Anterior cingulate cortex (tissue), 58 donors: ENCODE measurements around the gene PHYH.
"Not testable (repeated sequence)": the region's sequence is repeated elsewhere in the genome, so short reads cannot be mapped to it uniquely, and the experiment has no call there.

Experiments used
- DNase-seq, 58 donors: peaks; one replicate each; lab custom pipeline; 2025; lab: John Stamatoyannopoulos, UW

PHYH gene

GRCh38 chr10:13322615-13323148, 22.8 kb upstream of the PHYH start:
- DNase-seq: no peak

DNA sequence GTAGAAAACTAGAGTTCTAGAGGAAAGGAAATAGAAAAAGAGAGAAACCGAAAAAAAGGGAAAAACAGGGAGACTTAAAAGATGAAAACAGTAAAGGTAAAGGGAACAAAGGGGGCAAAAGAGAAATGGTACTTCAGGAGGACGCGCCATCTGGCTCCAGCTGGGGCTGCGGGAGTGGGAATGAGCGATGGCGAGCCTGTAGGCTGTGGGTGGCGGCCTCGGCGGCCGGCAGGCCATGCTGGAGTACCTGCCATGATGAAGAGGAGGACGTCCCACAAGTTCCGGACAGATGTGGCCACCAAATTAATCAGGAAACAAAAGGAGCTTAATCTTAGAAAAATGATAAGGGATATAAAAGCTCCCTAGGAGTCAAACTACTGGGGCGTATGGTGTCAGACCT, 21.7 kb upstream of the PHYH start:
- no peak for DNase-seq

- no peak for DNase-seq
These were observed 19.3 kb upstream of the PHYH start for GRCh38 chr10:13319166-13319565.

DNA sequence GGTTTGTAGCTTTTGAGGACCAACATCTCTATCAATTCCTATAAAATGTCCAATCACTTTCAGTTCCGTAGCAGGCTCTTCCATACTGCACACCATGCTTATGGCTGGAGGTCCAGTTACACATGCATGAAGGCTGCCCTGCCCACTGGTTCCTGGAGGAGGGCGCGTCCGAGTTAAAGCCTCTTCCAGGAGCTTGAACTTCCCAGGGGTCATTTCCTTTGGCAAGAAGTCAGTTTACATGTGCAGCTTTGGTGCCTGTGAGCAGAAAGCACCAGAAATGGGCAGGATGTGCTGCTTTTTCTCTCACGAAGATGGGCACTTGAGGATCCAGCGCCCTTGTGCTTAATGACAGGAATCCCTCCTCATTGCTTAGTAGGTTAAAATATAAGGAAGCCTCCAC, 17.6 kb upstream of the PHYH start:
- DNase-seq: no peak

DNA sequence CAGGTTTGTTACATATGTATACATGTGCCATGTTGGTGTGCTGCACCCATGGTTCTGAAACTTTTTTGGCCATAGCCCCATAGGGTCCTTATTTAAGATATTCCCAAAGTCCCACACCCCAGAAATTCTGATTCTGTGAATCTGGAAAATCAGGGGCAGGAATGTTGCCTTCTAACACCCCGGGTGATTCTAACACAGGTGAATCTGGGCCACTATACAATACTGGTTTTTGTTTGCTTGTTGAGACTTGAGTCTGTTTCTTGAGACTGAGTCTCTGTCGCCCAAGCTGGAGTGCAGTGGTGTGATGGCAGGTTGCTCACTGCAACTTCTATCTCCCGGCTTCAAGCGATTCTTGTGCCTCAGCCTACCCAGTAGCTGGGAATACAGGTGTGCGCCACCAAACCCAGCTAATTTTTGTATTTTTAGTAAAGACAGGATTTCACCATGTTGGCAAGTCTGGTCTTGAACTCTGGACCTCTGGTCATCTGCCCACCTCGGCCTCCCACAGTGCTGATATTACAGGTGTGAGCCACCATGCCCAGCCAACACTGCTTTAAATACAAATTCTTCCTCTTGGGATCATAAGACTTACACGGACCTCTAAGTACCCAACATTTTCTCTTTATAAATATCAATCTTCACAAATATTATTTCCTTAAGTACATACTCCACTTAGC, 16.9 kb upstream of the PHYH start:
- DNase-seq: no peak

DNA sequence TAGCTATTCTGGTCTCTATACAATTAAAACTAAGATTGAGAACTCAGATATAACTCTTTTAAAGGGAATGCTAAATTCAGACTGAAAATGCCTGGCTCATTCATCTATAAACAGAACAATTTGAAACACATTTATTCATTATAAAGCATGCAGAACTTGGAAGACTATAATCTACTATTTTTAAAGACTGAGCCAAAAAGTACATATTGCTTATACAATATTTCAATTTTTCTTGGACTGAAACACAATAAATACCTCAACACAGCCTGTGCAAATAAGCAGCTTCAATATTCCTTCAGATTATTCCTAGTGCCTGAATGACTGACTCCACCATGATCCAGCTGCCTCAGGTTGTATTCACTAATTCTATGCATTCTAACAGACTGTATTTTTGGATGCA, 15.5 kb upstream of the PHYH start:
- DNase-seq: no peak

GRCh38 chr10:13311177-13311575, 11.3 kb upstream of the PHYH start:
- DNase-seq: no peak

GRCh38 chr10:13310518-13311176, 10.8 kb upstream of the PHYH start:
- DNase-seq: no peak

DNA sequence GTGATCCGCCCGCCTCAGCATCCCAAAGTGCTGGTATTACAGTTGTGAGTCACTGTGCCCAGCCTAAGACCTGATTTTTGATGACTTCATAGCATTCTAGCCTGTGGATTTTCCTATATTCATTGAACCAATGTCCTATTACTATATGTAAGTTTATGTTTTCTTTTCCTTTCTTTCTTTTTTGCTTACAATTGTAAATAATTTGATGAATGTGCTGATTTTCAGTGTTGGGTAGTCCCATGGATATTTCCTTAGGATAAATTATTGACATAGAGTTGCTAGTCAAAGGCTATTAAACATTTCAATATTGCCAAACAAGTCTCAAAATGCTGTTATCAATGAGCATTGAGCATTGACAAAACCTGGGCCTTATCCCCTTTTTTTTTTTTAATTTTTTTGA, 9.9 kb upstream of the PHYH start:
- no peak for DNase-seq

- no peak for DNase-seq
These were observed 8.2 kb upstream of the PHYH start for GRCh38 chr10:13308096-13308495.

GRCh38 chr10:13306103-13306502, 6.2 kb upstream of the PHYH start:
- DNase-seq: no peak

DNA sequence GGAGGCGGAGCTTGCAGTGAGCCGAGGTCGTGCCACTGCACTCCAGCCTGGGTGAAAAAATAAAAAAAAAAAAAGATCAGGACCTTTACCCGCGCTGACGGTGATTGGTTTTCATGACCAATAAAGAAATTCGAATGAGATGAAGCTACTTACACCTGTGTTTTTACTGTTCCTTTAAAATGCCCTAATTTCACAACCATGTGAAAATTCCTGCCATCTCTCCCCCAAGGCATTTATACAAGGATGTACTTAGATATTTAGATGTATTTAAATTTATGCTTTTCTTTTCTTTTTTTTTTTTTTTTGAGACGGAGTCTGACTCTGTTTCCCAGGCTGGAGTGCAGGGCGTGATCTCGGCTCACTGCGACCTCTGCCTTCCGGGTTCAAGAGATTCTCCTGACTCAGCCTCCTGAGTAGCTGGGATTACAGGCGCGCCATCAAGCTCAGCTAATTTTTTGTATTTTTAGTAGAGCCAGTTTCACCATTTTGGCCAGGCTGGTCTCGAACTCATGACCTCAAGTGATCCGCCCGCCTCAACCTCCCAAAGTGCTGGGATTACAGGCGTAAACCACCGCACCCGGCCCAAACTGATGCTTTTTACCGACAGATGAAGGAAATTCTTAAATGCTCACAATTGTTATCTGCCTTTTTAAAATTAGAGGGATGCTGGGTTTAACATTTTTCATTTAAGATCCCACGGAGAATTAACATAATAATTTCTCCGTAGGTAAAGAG, 3.1 kb upstream of the PHYH start:
- DNase-seq: no peak

DNA sequence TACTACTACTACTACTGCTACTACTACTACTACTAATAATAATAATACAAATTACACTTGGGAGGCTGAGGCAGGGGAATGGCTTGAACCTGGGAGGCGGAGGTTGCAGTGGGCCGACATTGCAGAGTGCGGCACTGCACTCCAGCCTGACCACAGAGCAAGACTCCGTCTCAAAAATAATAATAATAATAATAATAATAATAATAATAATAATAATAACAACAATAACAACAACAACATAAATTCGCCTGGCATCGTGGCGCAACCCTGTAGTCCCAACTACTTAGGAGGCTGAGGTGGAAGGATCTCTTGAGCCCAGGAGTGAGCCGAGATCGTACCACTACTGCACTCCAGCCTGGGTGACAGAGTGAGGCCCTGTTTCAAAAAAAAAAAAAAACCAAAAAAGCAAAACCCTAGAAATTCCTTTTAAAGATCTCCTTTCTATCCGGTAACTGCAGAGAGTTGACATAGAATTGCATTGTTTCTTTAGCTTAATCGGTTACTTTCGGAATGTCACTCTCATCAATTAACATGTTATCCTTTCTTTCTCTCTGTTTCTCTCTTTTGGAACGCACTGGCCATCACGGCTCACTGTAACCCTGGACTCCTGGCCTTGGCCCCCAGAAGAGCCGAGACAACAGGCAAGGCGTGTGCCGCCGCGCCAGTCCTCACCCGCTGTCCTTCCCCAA, 972 bp downstream of the PHYH start:
- no peak for DNase-seq

- no peak for DNase-seq
These were observed 3.4 kb downstream of the PHYH start for GRCh38 chr10:13296476-13296875.

- DNase-seq: no peak
These were observed 5.1 kb downstream of the PHYH start for GRCh38 chr10:13294784-13295183.

DNA sequence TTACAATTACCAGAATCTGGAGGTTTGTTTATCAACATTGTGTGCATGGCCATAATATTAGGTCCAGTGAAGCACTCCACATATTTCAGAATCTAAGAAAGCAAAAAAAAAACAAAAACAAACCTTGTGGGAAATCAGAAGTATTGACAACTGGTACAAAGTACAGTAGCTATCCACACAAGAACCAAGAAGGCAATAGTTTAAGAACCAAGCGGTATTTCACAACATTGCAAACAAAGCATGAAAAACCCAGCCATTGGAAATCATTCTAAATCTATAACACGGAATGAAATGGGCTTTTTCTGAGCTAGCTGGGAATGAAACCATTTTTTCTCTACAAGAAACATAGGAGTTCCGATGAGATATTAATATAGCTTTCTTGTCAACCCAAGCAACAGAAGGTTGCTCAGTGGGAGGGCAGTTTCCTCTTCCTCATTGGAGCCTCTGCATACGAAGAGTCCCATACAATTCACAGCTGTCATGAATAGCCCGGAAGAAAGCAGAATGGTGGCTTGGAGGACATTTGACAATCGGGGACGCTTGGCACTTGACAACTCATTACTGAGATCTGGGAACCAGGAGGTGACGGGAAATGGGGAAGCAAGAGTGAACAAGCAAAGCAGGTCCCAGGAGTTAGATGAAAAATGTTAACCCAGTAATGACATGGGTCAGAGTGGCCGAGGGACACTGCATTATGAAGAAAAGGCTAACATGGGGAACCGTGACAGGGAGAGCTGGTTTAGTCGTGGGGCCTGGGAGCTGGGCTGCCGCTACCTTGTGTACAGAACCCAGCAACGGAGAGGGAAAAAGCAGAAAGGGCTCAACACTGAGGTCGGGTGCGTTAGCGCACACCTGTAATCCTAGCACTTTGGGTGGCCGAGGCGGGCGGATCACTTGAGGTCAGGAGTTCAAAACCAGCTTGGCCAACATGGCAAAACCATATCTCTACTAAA, 7.8 kb downstream of the PHYH start:
- no peak for DNase-seq

DNA sequence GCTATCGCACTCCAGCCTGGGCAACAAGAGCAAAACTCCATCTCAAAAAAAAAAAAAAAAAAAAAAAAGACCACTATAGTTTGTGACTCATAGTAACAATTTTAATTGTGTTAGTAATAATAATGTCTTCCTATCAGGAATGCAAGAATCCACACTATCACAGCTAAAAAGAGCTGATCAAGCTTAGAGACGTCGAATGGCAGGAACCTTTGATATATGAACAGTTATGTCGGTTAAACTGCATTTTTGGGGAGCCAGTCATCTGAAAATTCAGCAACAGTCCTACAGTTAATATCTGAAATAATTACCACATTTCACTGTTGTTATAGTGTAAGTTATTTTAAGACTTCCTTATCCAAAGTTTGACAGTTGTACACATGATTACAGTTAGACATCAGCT, 8.8 kb downstream of the PHYH start:
- no peak for DNase-seq

GRCh38 chr10:13284050-13284449, 15.8 kb downstream of the PHYH start:
- no peak for DNase-seq

DNA sequence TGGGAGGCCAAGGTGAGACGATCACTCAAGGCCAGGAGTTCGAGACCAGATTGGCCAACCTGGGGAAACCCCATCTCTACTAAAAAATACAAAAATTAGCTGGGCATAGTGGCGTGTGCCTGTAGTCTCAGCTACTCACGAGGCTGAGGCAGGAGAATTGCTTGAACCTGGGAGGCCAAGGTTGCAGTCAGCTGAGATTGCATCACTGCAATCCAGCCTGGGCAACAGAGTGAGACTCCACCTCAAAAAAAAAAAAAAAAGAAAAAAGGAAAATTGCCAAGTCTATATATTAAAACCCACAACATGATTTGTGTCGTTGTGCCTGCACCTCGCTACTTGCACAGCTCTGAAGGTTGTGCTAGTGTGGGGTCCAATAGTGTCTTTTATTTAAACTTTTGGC, 17.5 kb downstream of the PHYH start:
- not testable (repeated sequence) for DNase-seq
